GM21576 (cell line): Measurements from ENCODE around the gene ATAD3C.
A peak's percentile ranks its signal among the peaks of the same experiment; 100 is the strongest.
"Not testable (repeated sequence)": the region's sequence is repeated elsewhere in the genome, so short reads cannot be mapped to it uniquely, and the experiment has no call there.

Source experiments
- ATAC-seq: cut with Tn5 transposase; IDR thresholded peaks from one replicate; pipeline ENCODE4 v1.9.1; 2021; ENCODE audit warnings: mild to moderate bottlenecking, moderate library complexity; ENCODE audit not compliant: unreplicated experiment

Gene ATAD3C, protein sequence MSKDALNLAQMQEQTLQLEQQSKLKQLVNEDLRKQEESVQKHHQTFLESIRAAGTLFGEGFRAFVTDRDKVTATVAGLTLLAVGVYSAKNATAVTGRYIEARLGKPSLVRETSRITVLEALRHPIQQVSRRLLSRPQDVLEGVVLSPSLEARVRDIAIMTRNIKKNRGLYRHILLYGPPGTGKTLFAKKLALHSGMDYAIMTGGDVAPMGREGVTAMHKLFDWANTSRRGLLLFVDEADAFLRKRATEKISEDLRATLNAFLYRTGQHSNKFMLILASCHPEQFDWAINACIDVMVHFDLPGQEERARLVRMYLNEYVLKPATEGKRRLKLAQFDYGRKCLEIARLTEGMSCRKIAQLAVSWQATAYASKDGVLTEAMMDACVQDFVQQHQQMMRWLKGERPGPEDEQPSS

DNA sequence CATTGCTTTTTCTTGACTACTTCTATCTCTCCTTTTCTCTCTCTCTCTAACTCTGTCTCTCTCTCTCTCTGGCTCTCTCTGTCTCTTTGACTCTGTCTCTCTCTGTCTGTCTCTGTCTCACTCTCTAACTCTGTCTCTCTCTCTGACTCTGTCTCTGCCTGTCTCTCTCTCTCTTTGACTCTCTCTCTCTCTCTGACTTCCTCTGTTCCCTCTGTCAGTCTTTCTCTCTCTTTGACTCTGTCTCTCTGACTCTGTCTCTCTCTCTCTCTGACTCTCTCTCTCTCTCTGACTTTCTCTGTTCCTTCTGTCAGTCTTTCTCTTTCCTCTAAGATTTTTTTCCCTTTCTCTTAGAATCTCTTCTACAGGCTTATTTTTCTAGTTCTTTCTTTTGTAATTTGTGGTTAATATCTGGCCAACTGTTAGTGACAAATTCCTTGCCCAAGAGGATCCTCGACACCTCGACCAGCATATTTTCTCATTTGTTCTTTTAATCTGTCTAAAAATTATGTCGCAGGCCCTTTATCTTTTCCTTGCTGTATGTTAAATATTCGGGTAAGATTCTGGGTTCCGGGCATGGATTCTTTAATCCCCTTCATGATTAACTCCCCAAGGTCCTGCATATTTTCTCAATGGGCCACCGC, at the start of gene ATAD3C:
ATAD3C (plus strand) TSS at position 591 of the 641 bp plus-strand sequence. CDS start 995 bp downstream, outside the sequence.
- no peak for ATAC-seq

DNA sequence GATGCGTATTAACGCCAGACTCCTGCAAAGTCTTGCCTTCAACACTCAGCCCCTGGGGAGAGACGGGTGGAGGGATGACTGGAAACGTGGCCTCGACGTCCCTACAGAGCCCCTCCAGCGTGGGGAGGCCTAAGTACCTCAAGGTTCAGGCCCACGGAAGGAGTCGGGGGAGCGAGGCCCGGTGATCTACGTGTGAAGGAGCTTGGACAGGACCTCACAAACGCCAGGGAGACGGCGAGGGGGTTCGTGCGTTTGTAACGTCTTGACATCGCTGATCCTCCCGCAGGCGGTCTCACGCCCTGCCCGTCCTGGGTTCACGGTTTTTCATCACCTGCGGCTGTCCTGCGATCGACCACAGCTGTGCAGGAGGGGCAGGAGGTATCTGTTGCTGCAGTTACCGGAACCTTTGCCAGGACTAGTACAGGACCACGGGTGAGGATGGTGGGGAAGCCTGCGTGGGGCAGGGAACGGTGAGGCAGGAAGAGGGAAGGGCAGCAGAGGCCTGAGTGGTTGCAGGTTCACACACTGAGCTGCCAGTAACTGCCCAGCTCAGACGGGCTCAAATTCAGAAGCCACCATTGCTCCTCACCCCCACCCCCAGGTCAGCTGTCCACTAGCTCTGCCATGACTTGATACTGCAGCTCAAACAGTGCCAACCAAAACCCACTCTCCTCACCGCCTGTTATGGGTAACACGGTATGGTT, 49.5 kb upstream of the ATAD3C start:
- ATAC-seq, result peak; percentile 2

- ATAC-seq, result no peak
Measured at GRCh38 chr1:1400576-1401456, 48.7 kb upstream of the ATAD3C start.

GRCh38 chr1:1401457-1402010, 48.0 kb upstream of the ATAD3C start:
- no peak for ATAC-seq

DNA sequence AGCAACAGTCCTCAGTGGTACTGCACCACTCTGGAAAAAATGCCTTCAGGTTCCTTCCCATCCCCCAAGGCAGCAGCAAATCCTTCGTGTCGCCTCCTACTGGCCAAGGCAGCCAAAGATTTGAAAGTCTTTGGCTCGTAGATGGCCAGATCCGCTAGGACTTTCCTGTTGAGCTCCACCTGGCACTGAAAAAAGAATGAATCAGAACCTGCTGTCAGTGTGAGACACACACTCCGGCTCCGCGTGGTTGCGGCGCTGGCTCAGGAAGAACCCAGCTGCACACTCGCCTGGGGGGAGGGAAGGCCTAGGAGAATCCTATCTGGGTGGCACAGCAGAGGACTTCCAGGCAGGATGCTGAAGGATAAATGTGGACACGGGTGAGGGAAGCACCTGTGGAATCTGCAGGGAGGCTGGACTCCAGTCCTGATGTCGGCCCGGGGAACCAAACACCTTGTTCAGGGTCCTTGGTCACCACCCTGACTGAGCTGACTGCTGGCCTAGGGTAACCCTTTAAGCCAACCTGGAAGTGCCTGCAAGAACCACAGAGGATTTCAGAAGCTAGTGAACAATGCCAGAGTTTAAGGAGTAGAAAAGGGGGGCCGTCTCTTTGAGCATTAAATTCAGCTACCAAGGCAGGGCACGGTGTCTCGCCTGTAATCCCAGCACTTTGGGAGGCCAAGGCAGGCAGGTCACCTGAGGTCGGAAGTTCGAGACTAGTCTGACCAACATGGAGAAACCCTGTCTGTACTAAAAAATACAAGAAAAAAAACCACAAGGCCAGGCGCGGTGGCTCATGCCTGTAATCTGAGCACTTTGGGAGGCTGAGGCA, 47.2 kb upstream of the ATAD3C start:
- no peak for ATAC-seq

GRCh38 chr1:1402901-1403392, 46.5 kb upstream of the ATAD3C start:
- not testable (repeated sequence) for ATAC-seq

DNA sequence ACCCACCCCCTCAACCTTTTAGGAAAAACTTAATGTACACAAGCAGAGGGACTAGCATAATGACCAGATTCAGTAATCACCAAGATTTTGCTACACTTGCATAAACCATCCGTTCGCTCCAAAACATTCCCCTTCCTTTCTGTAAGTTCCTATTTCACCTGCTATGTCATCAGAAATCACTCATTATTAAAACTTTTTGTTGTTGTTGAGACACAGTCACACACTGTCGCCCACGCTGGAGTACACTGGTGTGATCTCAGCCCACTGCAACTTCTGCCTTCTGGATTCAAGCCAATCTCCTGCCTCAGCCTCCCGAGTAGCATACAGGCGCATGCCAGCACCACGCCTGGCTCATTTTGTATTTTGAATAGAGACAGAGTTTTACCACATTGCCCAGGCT, 45.8 kb upstream of the ATAD3C start:
- no peak for ATAC-seq

- ATAC-seq, result peak; percentile 4
Measured at GRCh38 chr1:1406101-1406820, 43.2 kb upstream of the ATAD3C start.

DNA sequence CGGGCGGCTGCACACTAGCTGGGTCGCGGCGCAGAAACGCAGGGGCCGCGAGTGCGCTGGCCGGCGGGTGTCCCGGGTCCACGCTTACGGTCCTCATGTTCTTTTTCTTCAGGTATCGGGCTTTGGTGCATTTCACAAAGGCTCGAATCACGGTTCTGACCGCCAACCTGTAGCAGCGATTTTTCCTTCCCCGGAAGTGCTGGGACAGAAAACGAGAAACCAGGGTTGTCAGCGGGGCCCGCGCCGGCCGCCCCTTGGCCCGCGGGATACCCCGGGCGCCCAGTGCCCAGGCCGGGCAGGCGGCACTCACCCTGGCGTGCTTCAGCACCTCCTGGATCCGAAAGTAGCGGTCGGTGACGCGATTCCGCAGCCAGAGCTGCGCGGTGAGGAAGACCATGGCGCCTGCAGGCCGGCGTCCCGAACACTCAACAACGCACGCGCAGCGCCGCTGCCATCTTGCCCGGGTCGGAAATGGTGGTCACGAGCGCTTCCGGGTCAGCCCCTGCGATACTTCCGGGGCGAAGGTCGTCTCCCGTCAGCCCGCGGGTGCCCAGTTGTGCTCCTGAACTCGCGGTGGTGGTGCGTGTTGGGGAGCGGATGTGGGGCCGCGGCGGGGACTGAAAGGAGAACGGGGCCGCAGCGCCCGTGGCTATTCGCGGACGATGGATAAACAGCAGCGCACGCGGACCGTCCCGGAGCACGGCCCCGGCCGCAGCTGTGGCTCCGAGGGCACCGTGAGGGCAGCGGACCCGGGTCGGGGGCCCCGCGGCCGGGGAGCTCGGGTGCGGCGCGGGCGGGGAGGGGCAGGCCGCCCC, 42.5 kb upstream of the ATAD3C start, which contains the start of gene MRPL20:
MRPL20 (minus strand) TSS at position 473 of the 815 bp plus-strand sequence; CDS start at position 397, 76 bp downstream.
- ATAC-seq, result peak; percentile 91

- peak; percentile 21 for ATAC-seq
Measured at GRCh38 chr1:1407636-1408318, 41.7 kb upstream of the ATAD3C start.

GRCh38 chr1:1410238-1410637, 39.3 kb upstream of the ATAD3C start:
- not testable (repeated sequence) for ATAC-seq

GRCh38 chr1:1411626-1412025, 37.9 kb upstream of the ATAD3C start:
- ATAC-seq, result no peak

GRCh38 chr1:1412311-1412902, 37.1 kb upstream of the ATAD3C start:
- not testable (repeated sequence) for ATAC-seq

DNA sequence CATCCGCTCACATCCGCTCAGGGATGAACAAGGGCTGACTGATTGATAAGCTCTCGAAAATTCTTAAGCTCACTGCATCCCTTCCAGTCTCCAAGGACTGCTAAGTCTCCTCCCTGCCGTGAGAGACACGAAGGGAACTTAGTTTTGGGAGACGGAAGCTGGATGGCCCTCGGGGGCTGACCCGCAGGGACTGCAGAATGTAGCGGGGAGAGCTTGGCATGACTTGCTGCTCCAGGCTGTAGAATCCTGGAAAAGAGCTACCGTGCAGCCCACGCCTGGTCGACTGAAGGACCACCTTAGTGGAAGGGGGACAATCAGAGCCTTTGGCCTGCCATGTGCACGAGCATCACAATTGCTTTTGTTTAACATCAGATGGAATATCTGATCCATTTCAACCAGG, 33.7 kb upstream of the ATAD3C start:
- ATAC-seq, result no peak

- not testable (repeated sequence) for ATAC-seq
Measured at GRCh38 chr1:1417396-1417795, 32.1 kb upstream of the ATAD3C start.

GRCh38 chr1:1417825-1418463, 31.5 kb upstream of the ATAD3C start:
- not testable (repeated sequence) for ATAC-seq
